K562 (cell line): ENCODE results near the gene GTF2H4. TPM values are rescaled to one million over a fixed set of nuclear protein-coding genes. Genes with fewer than 3 reads are reported as not detected.

Experiments used
- BHLHE40 ChIP-seq: IDR thresholded peaks from 2 replicates; pipeline ENCODE4 v1.6.1; 2011; ENCODE audit warnings: low read length, improper control_type of control experiment
- CBX2 ChIP-seq: fragments of 200-600 bp; sonication (generic); IDR thresholded peaks from one replicate; pipeline ENCODE4 v1.6.1; 2012; ENCODE audit warnings: mild to moderate bottlenecking, low read length, inconsistent platforms; ENCODE audit not compliant: insufficient read depth, poor library complexity, severe bottlenecking
- CBX3 ChIP-seq, 2 experiments: IDR thresholded peaks; 1 replicate in 1 of 2; 2 replicates in 1 of 2; pipeline ENCODE4 v1.6.1; 2012; ENCODE audit warnings: inconsistent platforms in 2 of 2, low read length in 2 of 2, borderline replicate concordance in 1 of 2, control low read depth in 1 of 2
- CREM ChIP-seq: IDR thresholded peaks from 2 replicates; pipeline ENCODE4 v1.6.1; 2014; ENCODE audit warnings: antibody characterized with exemption, low read depth
- DIDO1 ChIP-seq: fragments of 450-650 bp; IDR thresholded peaks from 2 replicates; pipeline ENCODE4 v1.6.1; 2016; ENCODE audit warnings: low read depth, missing biosample characterization, missing genetic modification characterization
- DMBX1 ChIP-seq: fragments of 250-450 bp; sonication (Bioruptor Pico); IDR thresholded peaks from 2 replicates; pipeline ENCODE4 v1.8.0; 2022; ENCODE audit warnings: inconsistent platforms, mild to moderate bottlenecking, moderate library complexity, borderline replicate concordance
- DNMT1 ChIP-seq: fragments of 450-650 bp; IDR thresholded peaks from 2 replicates; pipeline ENCODE4 v1.6.1; 2016; ENCODE audit warnings: antibody characterized with exemption, mild to moderate bottlenecking
- GABPA ChIP-seq: fragments of 200-800 bp; sonication (Bioruptor generic); conservative IDR thresholded peaks from 2 replicates; pipeline ENCODE4 v1.6.1; 2016; ENCODE audit warnings: low read depth, missing genetic modification characterization, missing compliant biosample characterization
- HMG20B ChIP-seq: fragments of 250-450 bp; sonication (Bioruptor Pico); IDR thresholded peaks from 2 replicates; pipeline ENCODE4 v1.5.0; 2021; ENCODE audit warnings: mild to moderate bottlenecking
- HNRNPK ChIP-seq: fragments of 200-400 bp; formaldehyde crosslinking; IDR thresholded peaks from one replicate; pipeline ENCODE4 v1.6.1; 2018; ENCODE audit warnings: mild to moderate bottlenecking, low read depth, low read length; ENCODE audit not compliant: poor library complexity, severe bottlenecking
- KAT2B ChIP-seq: IDR thresholded peaks from one replicate; pipeline ENCODE4 v1.6.1; 2012; ENCODE audit warnings: low read depth, mild to moderate bottlenecking, control low read depth, inconsistent platforms, low read length, moderate library complexity
- KDM2B ChIP-seq: fragments of 250-450 bp; sonication (Bioruptor Pico); IDR thresholded peaks from 2 replicates; pipeline ENCODE4 v1.8.0; 2021; ENCODE audit warnings: mild to moderate bottlenecking, moderate library complexity
- L3MBTL2 ChIP-seq: fragments of 450-650 bp; IDR thresholded peaks from 2 replicates; pipeline ENCODE4 v1.6.1; 2016; ENCODE audit warnings: mild to moderate bottlenecking, moderate library complexity
- SAP30 ChIP-seq: fragments of 200-600 bp; sonication (generic); IDR thresholded peaks from 2 replicates; pipeline ENCODE4 v1.6.1; 2012; ENCODE audit warnings: borderline replicate concordance, low read depth, mild to moderate bottlenecking, moderate library complexity, low read length, control low read depth, inconsistent platforms; ENCODE audit not compliant: insufficient read depth, poor library complexity, severe bottlenecking
- SMAD1 ChIP-seq: fragments of 150-350 bp; IDR thresholded peaks from 2 replicates; pipeline ENCODE4 v1.6.1; 2014; ENCODE audit warnings: low read length, low read depth; ENCODE audit not compliant: partially characterized antibody
- STAG1 ChIP-seq: sonication (generic); formaldehyde crosslinking; IDR thresholded peaks from 2 replicates; pipeline ENCODE4 v1.5.0; 2020; ENCODE audit warnings: missing genetic modification reagents, borderline replicate concordance
- ZNF23 ChIP-seq: fragments of 250-450 bp; sonication (Bioruptor Pico); IDR thresholded peaks from 2 replicates; pipeline ENCODE4 v1.4.0; 2020; ENCODE audit warnings: mild to moderate bottlenecking
- ZNF75A ChIP-seq: fragments of 450-650 bp; formaldehyde crosslinking; IDR thresholded peaks from 2 replicates; pipeline ENCODE4 v1.4.0; 2020; ENCODE audit warnings: mild to moderate bottlenecking
- ZNF830 ChIP-seq: fragments of 250-450 bp; sonication (Bioruptor Pico); IDR thresholded peaks from 2 replicates; pipeline ENCODE4 v1.5.0; 2021; ENCODE audit warnings: mild to moderate bottlenecking
- ZSCAN29 ChIP-seq: fragments of 450-650 bp; IDR thresholded peaks from 2 replicates; pipeline ENCODE4 v1.6.1; 2017
- polyA plus RNA-seq, 8 experiments: library from polyadenylated mRNA; depleted of rRNA in 4 of 8; stranded (reverse) in 5 of 8; unstranded in 3 of 8; fragments of >200 nt; fragmentation: Nextera tagmentation in 2 of 8; fragmentation: Illumina TruSeq in 1 of 8; extraction: Ambion mirVana in 2 of 8; extraction: Trizol in 1 of 8; gene quantifications; 2 replicates each; pipeline versions ENCODE4 v1.2.1 to v1.2.3, GENCODE V29; 2011 to 2014; ENCODE audit warnings: inconsistent platforms in 1 of 8, missing spikeins in 1 of 8
- total RNA-seq, 7 experiments: library from RNA; depleted of rRNA in 6 of 7; stranded (reverse); fragments of >200 nt in 6 of 7; fragmentation: Illumina TruSeq in 2 of 7; extraction: Trizol in 2 of 7; gene quantifications; 2 replicates each; pipeline versions ENCODE4 v1.2.1 to v1.2.3, GENCODE V29; 2011 to 2021; ENCODE audit warnings: low replicate concordance in 1 of 7
- TF ChIP-seq, protein P1 (sequence below): fragments of 250-450 bp; sonication (Bioruptor Pico); IDR thresholded peaks from 2 replicates; pipeline ENCODE4 v1.8.0; 2022; ENCODE audit warnings: inconsistent platforms, mild to moderate bottlenecking, moderate library complexity, borderline replicate concordance
- TF ChIP-seq, protein P2 (sequence below): fragments of 250-450 bp; sonication (Bioruptor Pico); IDR thresholded peaks from 2 replicates; pipeline ENCODE4 v1.8.0; 2021; ENCODE audit warnings: mild to moderate bottlenecking, moderate library complexity
- TF ChIP-seq, protein P3 (sequence below): fragments of 250-450 bp; sonication (Bioruptor Pico); IDR thresholded peaks from 2 replicates; pipeline ENCODE4 v1.5.0; 2020; ENCODE audit warnings: mild to moderate bottlenecking, borderline replicate concordance

Gene GTF2H4
- total and polyA plus RNA-seq, 9 of the 15 experiments (the other 6 are each of a cell fraction or from before 2014, with no cell fraction given): 3.6 to 86.1 (median 39.6) TPM

DNA sequence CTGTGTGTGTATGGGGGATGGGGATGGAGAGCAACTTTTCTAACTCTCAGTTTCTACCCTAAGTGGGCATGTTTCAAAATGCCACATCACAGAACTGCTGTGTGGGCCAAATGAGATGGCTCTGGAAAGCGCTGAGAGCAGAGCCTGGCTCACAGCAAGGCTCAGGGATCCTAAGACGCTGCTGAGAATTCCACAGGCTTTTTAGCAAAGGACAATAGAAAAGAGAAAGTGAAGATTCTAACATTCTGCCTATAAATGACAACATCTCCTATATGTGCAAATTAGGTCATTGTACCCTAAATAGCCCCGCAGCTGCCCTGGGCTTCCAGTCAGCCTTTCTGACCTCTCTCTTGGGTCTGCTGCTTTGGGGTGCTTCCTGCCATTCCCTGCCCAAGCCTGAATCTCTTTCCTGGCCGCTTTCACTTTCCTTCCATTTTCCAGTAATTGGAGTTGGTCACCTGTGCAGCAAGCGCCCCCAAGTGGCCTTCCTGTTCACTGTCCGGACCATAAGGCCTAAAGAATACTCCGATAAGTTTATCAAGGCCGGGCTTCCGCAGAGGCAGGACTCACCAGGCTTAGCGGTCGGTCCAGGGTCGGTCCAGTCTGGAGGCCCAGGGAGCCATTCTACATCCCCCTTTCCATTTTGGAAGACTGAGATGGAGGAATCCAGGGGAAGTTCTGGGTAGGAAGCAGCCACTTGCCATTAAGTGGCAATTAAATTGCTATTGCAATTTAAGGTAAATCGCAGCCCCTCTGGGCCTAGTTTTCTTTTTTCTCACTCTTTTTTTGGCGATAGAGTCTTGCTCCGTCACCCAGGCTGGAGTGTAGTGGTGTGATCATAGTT, 30.4 kb upstream of the GTF2H4 start (continued):
- TF ChIP-seq DIDO1 (tag): no peak
- peak; percentile 15; the same call in 1 of the 2 replicates for TF ChIP-seq GABPA (tag)
- TF ChIP-seq, protein P1, sequence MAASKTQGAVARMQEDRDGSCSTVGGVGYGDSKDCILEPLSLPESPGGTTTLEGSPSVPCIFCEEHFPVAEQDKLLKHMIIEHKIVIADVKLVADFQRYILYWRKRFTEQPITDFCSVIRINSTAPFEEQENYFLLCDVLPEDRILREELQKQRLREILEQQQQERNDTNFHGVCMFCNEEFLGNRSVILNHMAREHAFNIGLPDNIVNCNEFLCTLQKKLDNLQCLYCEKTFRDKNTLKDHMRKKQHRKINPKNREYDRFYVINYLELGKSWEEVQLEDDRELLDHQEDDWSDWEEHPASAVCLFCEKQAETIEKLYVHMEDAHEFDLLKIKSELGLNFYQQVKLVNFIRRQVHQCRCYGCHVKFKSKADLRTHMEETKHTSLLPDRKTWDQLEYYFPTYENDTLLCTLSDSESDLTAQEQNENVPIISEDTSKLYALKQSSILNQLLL (CRISPR knock-in tag): no peak
- TF ChIP-seq, protein P2, sequence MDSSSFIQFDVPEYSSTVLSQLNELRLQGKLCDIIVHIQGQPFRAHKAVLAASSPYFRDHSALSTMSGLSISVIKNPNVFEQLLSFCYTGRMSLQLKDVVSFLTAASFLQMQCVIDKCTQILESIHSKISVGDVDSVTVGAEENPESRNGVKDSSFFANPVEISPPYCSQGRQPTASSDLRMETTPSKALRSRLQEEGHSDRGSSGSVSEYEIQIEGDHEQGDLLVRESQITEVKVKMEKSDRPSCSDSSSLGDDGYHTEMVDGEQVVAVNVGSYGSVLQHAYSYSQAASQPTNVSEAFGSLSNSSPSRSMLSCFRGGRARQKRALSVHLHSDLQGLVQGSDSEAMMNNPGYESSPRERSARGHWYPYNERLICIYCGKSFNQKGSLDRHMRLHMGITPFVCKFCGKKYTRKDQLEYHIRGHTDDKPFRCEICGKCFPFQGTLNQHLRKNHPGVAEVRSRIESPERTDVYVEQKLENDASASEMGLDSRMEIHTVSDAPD (CRISPR knock-in tag): no peak
- no peak for TF ChIP-seq HNRNPK
- no peak for TF ChIP-seq KAT2B
- TF ChIP-seq STAG1 (CRISPR knock-in tag): no peak; the same call in 1 of the 2 replicates
- TF ChIP-seq HMG20B (CRISPR knock-in tag): no peak
- TF ChIP-seq ZSCAN29: no peak
- no peak for TF ChIP-seq CBX3 (IDR thresholded peaks at IDR 0.05; ENCODE audit: borderline replicate concordance in 1 of 2, low read length in 2 of 2)
- TF ChIP-seq DNMT1: no peak
- TF ChIP-seq KDM2B (CRISPR knock-in tag): no peak
- TF ChIP-seq, protein P3, sequence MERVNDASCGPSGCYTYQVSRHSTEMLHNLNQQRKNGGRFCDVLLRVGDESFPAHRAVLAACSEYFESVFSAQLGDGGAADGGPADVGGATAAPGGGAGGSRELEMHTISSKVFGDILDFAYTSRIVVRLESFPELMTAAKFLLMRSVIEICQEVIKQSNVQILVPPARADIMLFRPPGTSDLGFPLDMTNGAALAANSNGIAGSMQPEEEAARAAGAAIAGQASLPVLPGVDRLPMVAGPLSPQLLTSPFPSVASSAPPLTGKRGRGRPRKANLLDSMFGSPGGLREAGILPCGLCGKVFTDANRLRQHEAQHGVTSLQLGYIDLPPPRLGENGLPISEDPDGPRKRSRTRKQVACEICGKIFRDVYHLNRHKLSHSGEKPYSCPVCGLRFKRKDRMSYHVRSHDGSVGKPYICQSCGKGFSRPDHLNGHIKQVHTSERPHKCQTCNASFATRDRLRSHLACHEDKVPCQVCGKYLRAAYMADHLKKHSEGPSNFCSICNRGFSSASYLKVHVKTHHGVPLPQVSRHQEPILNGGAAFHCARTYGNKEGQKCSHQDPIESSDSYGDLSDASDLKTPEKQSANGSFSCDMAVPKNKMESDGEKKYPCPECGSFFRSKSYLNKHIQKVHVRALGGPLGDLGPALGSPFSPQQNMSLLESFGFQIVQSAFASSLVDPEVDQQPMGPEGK (CRISPR knock-in tag): no peak
- peak; percentile 45; the same call in 1 of the 2 replicates for TF ChIP-seq L3MBTL2
- TF ChIP-seq CREM: 0 out of 2 replicates have a peak, but pooled peaks have one; percentile 22
- peak; percentile 43 for TF ChIP-seq BHLHE40
- TF ChIP-seq DMBX1 (CRISPR knock-in tag): no peak; the same call in 1 of the 2 replicates
- TF ChIP-seq ZNF75A (CRISPR knock-in tag): no peak
- 0 out of 2 replicates have a peak, but pooled peaks have one; percentile 19 for TF ChIP-seq ZNF830 (CRISPR knock-in tag)
- no peak for TF ChIP-seq SMAD1
- no peak for TF ChIP-seq CBX2
- TF ChIP-seq SAP30: no peak
- TF ChIP-seq ZNF23: no peak
